ENCODE data around the gene PKD2L1. TPM values are rescaled to one million over a fixed set of nuclear protein-coding genes. Genes with fewer than 3 reads are reported as not detected.

Gene PKD2L1
- total and polyA plus RNA-seq, 2 of the 8 experiments (the other 6 are each of a cell fraction or from before 2014, with no cell fraction given), result 0.20 to 0.33 TPM

DNA sequence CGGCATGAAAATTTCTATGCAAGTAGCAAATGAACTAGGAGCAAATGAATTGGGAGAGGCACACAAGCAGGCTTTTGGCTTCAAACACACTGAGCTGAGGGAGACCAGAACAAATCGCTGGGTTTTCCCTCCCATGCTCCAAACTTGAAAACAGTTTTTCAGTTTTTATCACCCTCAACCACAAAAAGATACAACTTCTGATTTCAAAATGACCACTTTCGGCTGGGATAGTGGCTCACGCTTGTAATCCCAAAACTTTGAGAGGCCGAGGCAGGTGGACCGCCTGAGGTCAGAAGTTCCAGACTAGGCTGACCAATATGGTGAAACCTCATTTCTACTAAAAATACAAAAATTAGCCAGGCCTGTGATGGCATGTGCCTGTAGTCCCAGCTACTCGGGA lies 91.6 kb downstream of the PKD2L1 start (continued):
- TF ChIP-seq RNF2 (IDR thresholded peaks at IDR 0.05; ENCODE audit: borderline replicate concordance, low read depth, low read length, missing control alignments, poor library complexity, severe bottlenecking), result no peak
- TF ChIP-seq BCL11A (IDR thresholded peaks at IDR 0.05; ENCODE audit: low read depth in 2 of 2, low read length in 2 of 2), result no peak

Small RNA genes within 50 kb of the gene (small RNA-seq; reads per million reads assigned to genes)
- gene RNU6-422P (ENCODE audit: insufficient read depth), result not detected

Other genes with a start within 250 kb of the PKD2L1 start
- gene CPN1, start 248.4 kb downstream of the PKD2L1 start, total RNA-seq (2021; fragmentation: NEBNext Ultra II Directional; extraction: Animal tissue kit (Norgen Biotek cat#: 25700)), result 0.15 TPM in 1 of 2 replicates, not detected in the other
- gene CPN1, start 248.4 kb downstream of the PKD2L1 start, polyA plus RNA-seq (2011; rRNA removed), result 0.20 and 0.61 TPM in 2 replicates
- gene ERLIN1, start 144.2 kb downstream of the PKD2L1 start, total RNA-seq (2021; fragmentation: NEBNext Ultra II Directional; extraction: Animal tissue kit (Norgen Biotek cat#: 25700)), result 32.0 and 32.2 TPM in 2 replicates
- 12.4 and 16.5 TPM in 2 replicates for gene ERLIN1, start 144.2 kb downstream of the PKD2L1 start, polyA plus RNA-seq (2011; rRNA removed)
- gene CHUK, start 100.6 kb downstream of the PKD2L1 start, total RNA-seq (2021; fragmentation: NEBNext Ultra II Directional; extraction: Animal tissue kit (Norgen Biotek cat#: 25700)), result 19.3 and 19.4 TPM in 2 replicates
- gene CHUK, start 100.6 kb downstream of the PKD2L1 start, polyA plus RNA-seq (2011; rRNA removed), result 3.0 and 5.9 TPM in 2 replicates
- 29.9 and 30.1 TPM in 2 replicates for gene CWF19L1, start 62.6 kb downstream of the PKD2L1 start, total RNA-seq (2021; fragmentation: NEBNext Ultra II Directional; extraction: Animal tissue kit (Norgen Biotek cat#: 25700))
- 8.2 and 11.1 TPM in 2 replicates for gene CWF19L1, start 62.6 kb downstream of the PKD2L1 start, polyA plus RNA-seq (2011; rRNA removed)
- 46.5 and 50.6 TPM in 2 replicates for gene BLOC1S2, start 43.5 kb downstream of the PKD2L1 start, total RNA-seq (2021; fragmentation: NEBNext Ultra II Directional; extraction: Animal tissue kit (Norgen Biotek cat#: 25700))
- 13.4 and 25.1 TPM in 2 replicates for gene BLOC1S2, start 43.5 kb downstream of the PKD2L1 start, polyA plus RNA-seq (2011; rRNA removed)
- gene SCD, start 17.0 kb upstream of the PKD2L1 start, total RNA-seq (2021; fragmentation: NEBNext Ultra II Directional; extraction: Animal tissue kit (Norgen Biotek cat#: 25700)), result 604 and 621 TPM in 2 replicates
- 372 and 397 TPM in 2 replicates for gene SCD, start 17.0 kb upstream of the PKD2L1 start, polyA plus RNA-seq (2011; rRNA removed)
- 0.34 and 0.67 TPM in 2 replicates for gene WNT8B, start 132.8 kb upstream of the PKD2L1 start, total RNA-seq (2021; fragmentation: NEBNext Ultra II Directional; extraction: Animal tissue kit (Norgen Biotek cat#: 25700))
- gene WNT8B, start 132.8 kb upstream of the PKD2L1 start, polyA plus RNA-seq (2011; rRNA removed), result 0.20 and 0.71 TPM in 2 replicates
- 3.0 and 4.1 TPM in 2 replicates for gene SEC31B, start 189.6 kb upstream of the PKD2L1 start, total RNA-seq (2021; fragmentation: NEBNext Ultra II Directional; extraction: Animal tissue kit (Norgen Biotek cat#: 25700))
- 5.3 and 5.6 TPM in 2 replicates for gene SEC31B, start 189.6 kb upstream of the PKD2L1 start, polyA plus RNA-seq (2011; rRNA removed)
- 175 and 189 TPM in 2 replicates for gene NDUFB8, start 199.6 kb upstream of the PKD2L1 start, total RNA-seq (2021; fragmentation: NEBNext Ultra II Directional; extraction: Animal tissue kit (Norgen Biotek cat#: 25700))
- 445 and 455 TPM in 2 replicates for gene NDUFB8, start 199.6 kb upstream of the PKD2L1 start, polyA plus RNA-seq (2011; rRNA removed)
- gene HIF1AN, start 205.7 kb upstream of the PKD2L1 start, total RNA-seq (2021; fragmentation: NEBNext Ultra II Directional; extraction: Animal tissue kit (Norgen Biotek cat#: 25700)), result 59.7 and 62.8 TPM in 2 replicates
- 10.9 TPM in 2 replicates for gene HIF1AN, start 205.7 kb upstream of the PKD2L1 start, polyA plus RNA-seq (2011; rRNA removed)

Data from H1 (cell line).